GM12891 (cell line): ENCODE measurements around the gene MAML2.

Experiments used
- DNase-seq: peaks from one replicate; pipeline ENCODE4 v3.0.0; 2011; ENCODE audit warnings: low spot score; ENCODE audit not compliant: insufficient read length
- FAIRE-seq: peaks from 2 replicates; lab custom pipeline; 2011; peaks lifted over from hg19 to GRCh38; lab: Jason Lieb, UNC
- PAX5 ChIP-seq: IDR thresholded peaks from 2 replicates; pipeline ENCODE4 v1.6.1; 2011; ENCODE audit warnings: low read length, moderate library complexity, mild to moderate bottlenecking; ENCODE audit not compliant: insufficient read depth, severe bottlenecking
- POLR2A ChIP-seq: IDR thresholded peaks from 2 replicates; pipeline ENCODE4 v1.6.1; 2011; ENCODE audit warnings: low read depth, low read length, control low read depth
- POLR2AphosphoS5 ChIP-seq: IDR thresholded peaks from 2 replicates; pipeline ENCODE4 v1.6.1; 2011; ENCODE audit warnings: low read depth, low read length, control low read depth
- POU2F2 ChIP-seq: IDR thresholded peaks from 2 replicates; pipeline ENCODE4 v1.6.1; 2011; ENCODE audit warnings: low read depth, mild to moderate bottlenecking, control low read depth, low read length, moderate library complexity
- SPI1 ChIP-seq: IDR thresholded peaks from 2 replicates; pipeline ENCODE4 v1.6.1; 2011; ENCODE audit warnings: low read depth, low read length, control low read depth
- TAF1 ChIP-seq: IDR thresholded peaks from 2 replicates; pipeline ENCODE4 v1.6.1; 2011; ENCODE audit warnings: low read depth, low read length, control low read depth

The MAML2 gene

DNA sequence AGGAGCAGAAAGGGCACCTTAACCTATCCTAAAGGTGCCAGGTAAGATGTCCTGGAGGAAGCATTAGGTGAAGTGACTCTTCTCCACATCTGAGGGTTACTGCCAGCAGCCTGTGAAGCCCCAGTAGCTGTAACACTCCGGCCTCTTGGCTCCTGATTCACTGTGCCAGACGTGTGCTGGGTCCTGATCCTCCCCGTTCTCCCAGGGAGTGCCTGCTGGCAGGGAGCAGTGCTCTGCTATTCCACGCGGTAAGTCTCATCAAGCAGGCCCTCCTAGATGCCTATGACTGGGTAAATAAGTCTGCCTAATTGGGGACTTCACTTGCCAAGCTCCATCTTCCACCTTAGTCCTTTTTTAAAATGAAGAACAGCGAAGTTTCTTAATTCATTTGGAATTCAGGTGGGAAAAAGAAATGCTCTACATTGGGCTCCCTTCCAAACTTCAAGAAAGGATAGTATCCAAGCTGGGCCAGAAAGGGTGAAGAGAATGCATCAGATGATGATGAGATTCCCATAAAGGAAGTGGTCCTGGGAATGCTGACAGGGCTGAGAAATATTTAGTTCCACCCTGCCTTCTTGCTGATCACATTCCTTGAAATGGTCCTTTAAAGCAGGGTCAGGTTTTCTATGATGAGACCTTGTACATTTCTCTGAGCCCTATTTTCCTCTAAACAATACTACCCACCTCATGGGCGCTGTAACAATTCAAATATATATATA, 188.0 kb downstream of the MAML2 start:
- DNase-seq (no peak), FAIRE-seq (no peak)
- TF ChIP-seq PAX5 (no peak), POU2F2 (no peak), TAF1 (no peak), SPI1 (no peak), POLR2AphosphoS5 (no peak), POLR2A (no peak)

- TF ChIP-seq POU2F2: no peak
- TF ChIP-seq POLR2A: no peak
- no peak for TF ChIP-seq POLR2AphosphoS5
- TF ChIP-seq TAF1: no peak
- no peak for TF ChIP-seq SPI1
- no peak for TF ChIP-seq PAX5
- no peak for DNase-seq
- no peak for FAIRE-seq
Measured at GRCh38 chr11:96152623-96153022, 190.4 kb downstream of the MAML2 start.

DNA sequence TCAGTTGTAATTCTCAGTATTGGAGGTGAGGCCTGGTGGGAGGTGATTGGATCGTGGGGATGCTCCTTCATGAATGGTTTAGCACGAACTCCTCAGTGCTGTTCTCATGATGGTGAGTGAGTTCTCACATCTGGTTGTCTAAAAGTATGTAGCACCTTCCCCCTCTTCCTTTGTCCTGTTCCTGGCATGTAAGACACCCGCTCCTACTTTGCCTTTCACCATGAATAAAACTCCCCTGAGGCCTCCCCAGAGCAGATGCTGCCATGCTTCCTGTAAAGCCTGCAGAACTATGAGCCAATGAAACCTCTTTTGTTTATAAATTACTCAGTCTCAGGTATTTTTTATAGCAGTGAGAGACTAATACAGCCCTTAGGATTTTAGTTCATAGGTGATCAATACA, 191.5 kb downstream of the MAML2 start:
- TF ChIP-seq POLR2A (no peak), TAF1 (no peak), POLR2AphosphoS5 (no peak), POU2F2 (no peak), PAX5 (no peak), SPI1 (no peak)
- FAIRE-seq: no peak
- no peak for DNase-seq

- TF ChIP-seq SPI1 (no peak), POLR2A (no peak), POU2F2 (no peak), TAF1 (no peak), POLR2AphosphoS5 (no peak), PAX5 (no peak)
- DNase-seq (no peak), FAIRE-seq (no peak)
Measured at GRCh38 chr11:96150609-96151008, 192.4 kb downstream of the MAML2 start.

DNA sequence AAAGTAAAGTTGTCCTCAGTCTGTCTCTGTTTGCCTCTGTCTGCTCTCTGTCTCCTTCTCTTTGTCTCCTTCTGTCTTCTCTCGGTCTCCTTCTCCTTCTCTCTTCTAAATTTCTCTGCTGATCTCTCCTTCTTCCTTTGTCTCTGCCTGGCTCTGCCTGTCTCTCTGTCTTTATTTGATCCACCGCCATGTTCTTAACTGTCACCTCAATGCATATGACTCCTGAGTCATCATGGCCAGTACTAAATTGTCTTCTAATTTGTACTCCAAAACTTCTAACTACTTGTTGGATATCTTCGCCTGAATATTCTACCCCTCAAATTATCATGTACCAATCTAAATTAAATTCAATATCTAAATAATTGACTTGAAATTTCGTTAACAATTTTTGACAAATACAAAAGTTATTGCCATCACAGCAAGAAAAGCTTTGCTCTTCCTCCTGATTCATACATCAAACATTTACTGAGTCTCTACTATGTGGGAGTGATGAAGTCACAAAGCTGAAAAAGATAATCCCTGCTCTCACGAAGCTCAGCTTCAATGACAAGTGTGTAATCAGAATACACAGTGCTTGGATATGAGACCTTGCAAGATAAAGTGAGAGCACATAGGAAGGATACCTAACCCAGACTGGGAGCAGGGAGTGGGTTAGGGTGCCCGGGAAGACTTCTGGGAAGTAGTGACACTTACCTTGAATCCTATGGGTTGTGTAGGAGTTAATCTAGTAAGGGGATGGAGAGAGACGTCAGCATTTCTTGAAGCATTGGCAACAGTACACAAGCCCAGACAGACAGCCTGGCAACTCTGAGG, 193.0 kb downstream of the MAML2 start:
- no peak for FAIRE-seq
- no peak for DNase-seq
- TF ChIP-seq POLR2A (no peak), PAX5 (no peak), POU2F2 (no peak), SPI1 (no peak), TAF1 (no peak)

DNA sequence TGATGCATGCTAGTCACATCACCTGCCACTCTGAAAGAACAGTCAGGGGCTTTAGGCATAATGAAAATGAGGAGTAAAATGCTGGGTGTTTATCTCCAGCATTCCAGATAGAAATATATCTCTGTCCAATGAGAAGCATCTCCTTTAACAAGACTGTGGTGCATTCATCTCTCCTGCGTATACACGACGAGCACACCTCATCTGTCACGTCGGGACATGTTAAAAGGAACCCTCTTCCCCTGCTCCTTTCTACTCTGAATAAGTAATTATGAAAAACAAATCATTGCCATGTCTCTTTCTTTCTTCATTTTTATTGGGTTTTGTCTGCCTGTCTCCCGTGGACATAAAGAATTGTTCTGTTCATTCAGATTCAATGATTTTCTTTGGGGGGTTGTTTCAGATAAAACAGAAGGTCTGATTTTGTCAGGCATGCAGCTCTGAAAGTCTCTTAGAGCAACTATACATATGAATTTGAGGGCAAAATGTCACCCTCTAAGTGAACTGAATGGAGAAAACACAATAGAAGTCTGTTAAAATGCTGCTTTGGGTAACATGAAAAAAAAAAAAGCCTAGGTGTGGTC, 195.0 kb downstream of the MAML2 start:
- TF ChIP-seq PAX5 (no peak), POU2F2 (no peak), SPI1 (no peak), POLR2AphosphoS5 (no peak)
- DNase-seq (no peak), FAIRE-seq (no peak)

- DNase-seq (no peak), FAIRE-seq (no peak)
- TF ChIP-seq PAX5 (no peak), POLR2A (no peak), SPI1 (no peak), POLR2AphosphoS5 (no peak), POU2F2 (no peak), TAF1 (no peak)
Measured at GRCh38 chr11:96147186-96147585, 195.8 kb downstream of the MAML2 start.

- TF ChIP-seq TAF1: no peak
- no peak for TF ChIP-seq SPI1
- no peak for TF ChIP-seq POLR2A
- no peak for TF ChIP-seq PAX5
- TF ChIP-seq POLR2AphosphoS5: no peak
- FAIRE-seq (no peak), DNase-seq (no peak)
Measured at GRCh38 chr11:96146765-96147164, 196.2 kb downstream of the MAML2 start.

- TF ChIP-seq POLR2AphosphoS5: no peak
- TF ChIP-seq TAF1: no peak
- no peak for TF ChIP-seq POU2F2
- no peak for TF ChIP-seq POLR2A
- no peak for DNase-seq
- no peak for FAIRE-seq
Measured at GRCh38 chr11:96145163-96145585, 197.8 kb downstream of the MAML2 start.
